ENCODE data around the gene ZNF544. TPM values are rescaled to one million over a fixed set of nuclear protein-coding genes. Genes with fewer than 3 reads are reported as not detected.
A peak's percentile ranks its signal among the peaks of the same experiment; 100 is the strongest.

The ZNF544 gene
- total RNA-seq, 1 experiment from 2014 or later: 63.8 TPM

DNA sequence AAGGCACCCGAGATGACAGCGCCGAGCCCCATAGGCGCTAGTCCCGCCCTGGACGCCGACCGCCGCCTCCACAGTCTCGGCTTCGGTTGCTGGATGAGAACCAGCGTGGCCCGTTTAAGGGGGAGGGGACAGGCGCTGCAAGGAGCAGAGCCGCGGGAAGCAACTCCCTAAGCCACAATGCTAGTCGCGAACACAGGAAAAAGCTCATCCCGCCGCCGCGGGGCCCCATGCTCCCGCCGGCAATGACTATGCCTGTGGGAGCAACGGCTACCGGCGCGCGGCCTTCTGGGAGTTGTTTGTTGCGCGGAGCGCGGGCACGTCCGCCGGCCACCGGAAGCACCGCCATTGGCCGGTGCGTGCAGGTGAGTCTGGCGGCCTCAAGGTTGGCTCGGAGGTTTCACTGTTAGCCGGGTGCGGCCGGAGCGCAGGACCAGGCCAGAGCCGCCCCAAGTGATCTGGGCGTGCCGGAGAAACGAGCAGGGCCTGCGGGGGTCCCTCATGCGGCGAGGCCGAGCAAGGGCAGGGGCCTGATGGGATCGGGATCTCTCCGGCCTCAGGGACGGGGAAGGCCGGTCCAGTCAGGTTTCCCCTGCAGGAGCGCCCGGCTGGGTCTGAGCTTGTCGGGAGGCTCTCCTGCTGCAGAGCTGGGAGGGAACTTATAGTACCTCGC, at the start of gene ZNF544 (continued):
- TF ChIP-seq GABPB1 (CRISPR knock-in tag; IDR thresholded peaks at IDR 0.05) (no peak), ZNF396 (CRISPR knock-in tag; IDR thresholded peaks at IDR 0.05; ENCODE audit: borderline replicate concordance) (no peak), RELA (CRISPR knock-in tag; IDR thresholded peaks at IDR 0.05; ENCODE audit: borderline replicate concordance) (no peak), ZNF263 (CRISPR knock-in tag; IDR thresholded peaks at IDR 0.05; ENCODE audit: low read depth) (no peak), SOX15 (CRISPR knock-in tag; IDR thresholded peaks at IDR 0.05) (no peak), CREM (CRISPR knock-in tag; IDR thresholded peaks at IDR 0.05) (peak; percentile 44; the same call in 1 of the 2 replicates), SP1 (CRISPR knock-in tag; conservative IDR thresholded peaks at IDR 0.05) (peak; percentile 76), ETV6 (CRISPR knock-in tag; IDR thresholded peaks at IDR 0.05) (peak; percentile 63)
- TF ChIP-seq, protein P1, sequence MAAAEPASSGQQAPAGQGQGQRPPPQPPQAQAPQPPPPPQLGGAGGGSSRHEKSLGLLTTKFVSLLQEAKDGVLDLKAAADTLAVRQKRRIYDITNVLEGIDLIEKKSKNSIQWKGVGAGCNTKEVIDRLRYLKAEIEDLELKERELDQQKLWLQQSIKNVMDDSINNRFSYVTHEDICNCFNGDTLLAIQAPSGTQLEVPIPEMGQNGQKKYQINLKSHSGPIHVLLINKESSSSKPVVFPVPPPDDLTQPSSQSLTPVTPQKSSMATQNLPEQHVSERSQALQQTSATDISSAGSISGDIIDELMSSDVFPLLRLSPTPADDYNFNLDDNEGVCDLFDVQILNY (CRISPR knock-in tag; IDR thresholded peaks at IDR 0.05): peak; percentile 61; the same call in 1 of the 2 replicates
- TF ChIP-seq, protein P2, sequence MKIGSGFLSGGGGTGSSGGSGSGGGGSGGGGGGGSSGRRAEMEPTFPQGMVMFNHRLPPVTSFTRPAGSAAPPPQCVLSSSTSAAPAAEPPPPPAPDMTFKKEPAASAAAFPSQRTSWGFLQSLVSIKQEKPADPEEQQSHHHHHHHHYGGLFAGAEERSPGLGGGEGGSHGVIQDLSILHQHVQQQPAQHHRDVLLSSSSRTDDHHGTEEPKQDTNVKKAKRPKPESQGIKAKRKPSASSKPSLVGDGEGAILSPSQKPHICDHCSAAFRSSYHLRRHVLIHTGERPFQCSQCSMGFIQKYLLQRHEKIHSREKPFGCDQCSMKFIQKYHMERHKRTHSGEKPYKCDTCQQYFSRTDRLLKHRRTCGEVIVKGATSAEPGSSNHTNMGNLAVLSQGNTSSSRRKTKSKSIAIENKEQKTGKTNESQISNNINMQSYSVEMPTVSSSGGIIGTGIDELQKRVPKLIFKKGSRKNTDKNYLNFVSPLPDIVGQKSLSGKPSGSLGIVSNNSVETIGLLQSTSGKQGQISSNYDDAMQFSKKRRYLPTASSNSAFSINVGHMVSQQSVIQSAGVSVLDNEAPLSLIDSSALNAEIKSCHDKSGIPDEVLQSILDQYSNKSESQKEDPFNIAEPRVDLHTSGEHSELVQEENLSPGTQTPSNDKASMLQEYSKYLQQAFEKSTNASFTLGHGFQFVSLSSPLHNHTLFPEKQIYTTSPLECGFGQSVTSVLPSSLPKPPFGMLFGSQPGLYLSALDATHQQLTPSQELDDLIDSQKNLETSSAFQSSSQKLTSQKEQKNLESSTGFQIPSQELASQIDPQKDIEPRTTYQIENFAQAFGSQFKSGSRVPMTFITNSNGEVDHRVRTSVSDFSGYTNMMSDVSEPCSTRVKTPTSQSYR (CRISPR knock-in tag; IDR thresholded peaks at IDR 0.05): peak; percentile 84
- TF ChIP-seq, protein P3, sequence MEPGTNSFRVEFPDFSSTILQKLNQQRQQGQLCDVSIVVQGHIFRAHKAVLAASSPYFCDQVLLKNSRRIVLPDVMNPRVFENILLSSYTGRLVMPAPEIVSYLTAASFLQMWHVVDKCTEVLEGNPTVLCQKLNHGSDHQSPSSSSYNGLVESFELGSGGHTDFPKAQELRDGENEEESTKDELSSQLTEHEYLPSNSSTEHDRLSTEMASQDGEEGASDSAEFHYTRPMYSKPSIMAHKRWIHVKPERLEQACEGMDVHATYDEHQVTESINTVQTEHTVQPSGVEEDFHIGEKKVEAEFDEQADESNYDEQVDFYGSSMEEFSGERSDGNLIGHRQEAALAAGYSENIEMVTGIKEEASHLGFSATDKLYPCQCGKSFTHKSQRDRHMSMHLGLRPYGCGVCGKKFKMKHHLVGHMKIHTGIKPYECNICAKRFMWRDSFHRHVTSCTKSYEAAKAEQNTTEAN (CRISPR knock-in tag; IDR thresholded peaks at IDR 0.05): peak; percentile 82; the same call in 1 of the 2 replicates
- TF ChIP-seq, protein P4, sequence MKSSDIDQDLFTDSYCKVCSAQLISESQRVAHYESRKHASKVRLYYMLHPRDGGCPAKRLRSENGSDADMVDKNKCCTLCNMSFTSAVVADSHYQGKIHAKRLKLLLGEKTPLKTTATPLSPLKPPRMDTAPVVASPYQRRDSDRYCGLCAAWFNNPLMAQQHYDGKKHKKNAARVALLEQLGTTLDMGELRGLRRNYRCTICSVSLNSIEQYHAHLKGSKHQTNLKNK (CRISPR knock-in tag; IDR thresholded peaks at IDR 0.05): peak; percentile 2; the same call in 1 of the 2 replicates
- TF ChIP-seq, protein P5, sequence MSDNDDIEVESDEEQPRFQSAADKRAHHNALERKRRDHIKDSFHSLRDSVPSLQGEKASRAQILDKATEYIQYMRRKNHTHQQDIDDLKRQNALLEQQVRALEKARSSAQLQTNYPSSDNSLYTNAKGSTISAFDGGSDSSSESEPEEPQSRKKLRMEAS (CRISPR knock-in tag; IDR thresholded peaks at IDR 0.05): peak; percentile 95

DNA sequence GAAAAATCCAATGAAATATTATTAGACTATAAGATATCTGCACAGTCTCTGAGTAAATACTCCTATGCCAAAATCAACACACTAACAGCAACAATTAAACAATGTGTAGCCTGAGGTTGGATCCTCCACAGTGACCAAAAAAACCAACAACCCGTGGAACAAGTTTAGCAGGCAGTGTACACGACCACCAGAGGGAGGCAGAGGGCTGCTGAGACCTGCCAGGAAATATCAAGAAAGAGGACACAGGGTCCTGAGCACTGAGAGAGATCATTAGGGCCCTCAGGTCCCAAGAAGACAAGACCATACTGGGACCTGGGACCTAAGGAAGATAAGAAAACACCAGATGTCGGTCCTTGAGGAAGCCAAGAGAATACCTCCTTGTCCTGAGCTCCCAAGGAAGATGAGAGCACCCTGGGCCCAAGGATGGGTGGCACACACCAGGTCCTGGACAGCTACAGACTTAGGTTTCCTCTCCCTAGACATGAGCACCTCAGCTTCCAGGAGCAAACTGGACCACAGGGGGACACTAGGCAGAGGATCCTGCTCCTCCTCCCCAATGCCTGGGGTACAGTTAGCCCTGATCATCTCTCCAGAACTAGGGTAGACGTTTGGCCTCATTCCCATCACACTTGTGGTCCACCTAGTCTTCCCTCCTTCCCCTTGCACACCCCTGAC, 46.7 kb upstream of the ZNF544 start:
- ChIA-PET CTCF (interaction anchor here (0.9 to 1.3 kb wide), 2 partner anchors 11 to 22 kb away, joined by 3 to 7 read pairs; no protein-coding TSS in a partner anchor), POLR2A (interaction anchor here (1.0 to 1.4 kb wide), 2 partner anchors 46 to 179 kb away, joined by 5 read pairs; partner anchors contain the start of genes ZNF544 and ZNF606)
- Mint-ChIP-seq H3K4me1 (peaks cover 10% of the 10 kb centered on the region), H3K27me3 (ENCODE audit: low read depth) (no peaks in the 10 kb centered on the region), H3K36me3 (peaks cover 45% of the 10 kb centered on the region), H3K27ac (peak overlapping the region; percentile 91), H3K4me3 (peak overlapping the region; percentile 91), H3K9me3 (peaks cover 21% of the 10 kb centered on the region)
- DNase-seq (ENCODE audit: low spot score): peak; percentile 79
- TF ChIP-seq, protein P3 (CRISPR knock-in tag; IDR thresholded peaks at IDR 0.05): no peak
- TF ChIP-seq, protein P6, sequence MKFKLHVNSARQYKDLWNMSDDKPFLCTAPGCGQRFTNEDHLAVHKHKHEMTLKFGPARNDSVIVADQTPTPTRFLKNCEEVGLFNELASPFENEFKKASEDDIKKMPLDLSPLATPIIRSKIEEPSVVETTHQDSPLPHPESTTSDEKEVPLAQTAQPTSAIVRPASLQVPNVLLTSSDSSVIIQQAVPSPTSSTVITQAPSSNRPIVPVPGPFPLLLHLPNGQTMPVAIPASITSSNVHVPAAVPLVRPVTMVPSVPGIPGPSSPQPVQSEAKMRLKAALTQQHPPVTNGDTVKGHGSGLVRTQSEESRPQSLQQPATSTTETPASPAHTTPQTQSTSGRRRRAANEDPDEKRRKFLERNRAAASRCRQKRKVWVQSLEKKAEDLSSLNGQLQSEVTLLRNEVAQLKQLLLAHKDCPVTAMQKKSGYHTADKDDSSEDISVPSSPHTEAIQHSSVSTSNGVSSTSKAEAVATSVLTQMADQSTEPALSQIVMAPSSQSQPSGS (CRISPR knock-in tag; IDR thresholded peaks at IDR 0.05; ENCODE audit: borderline replicate concordance, low read depth): no peak
- TF ChIP-seq ZNF138 (CRISPR knock-in tag; conservative IDR thresholded peaks at IDR 0.05) (no peak), MYBL2 (CRISPR knock-in tag; IDR thresholded peaks at IDR 0.05) (no peak)
- TF ChIP-seq, protein P7, sequence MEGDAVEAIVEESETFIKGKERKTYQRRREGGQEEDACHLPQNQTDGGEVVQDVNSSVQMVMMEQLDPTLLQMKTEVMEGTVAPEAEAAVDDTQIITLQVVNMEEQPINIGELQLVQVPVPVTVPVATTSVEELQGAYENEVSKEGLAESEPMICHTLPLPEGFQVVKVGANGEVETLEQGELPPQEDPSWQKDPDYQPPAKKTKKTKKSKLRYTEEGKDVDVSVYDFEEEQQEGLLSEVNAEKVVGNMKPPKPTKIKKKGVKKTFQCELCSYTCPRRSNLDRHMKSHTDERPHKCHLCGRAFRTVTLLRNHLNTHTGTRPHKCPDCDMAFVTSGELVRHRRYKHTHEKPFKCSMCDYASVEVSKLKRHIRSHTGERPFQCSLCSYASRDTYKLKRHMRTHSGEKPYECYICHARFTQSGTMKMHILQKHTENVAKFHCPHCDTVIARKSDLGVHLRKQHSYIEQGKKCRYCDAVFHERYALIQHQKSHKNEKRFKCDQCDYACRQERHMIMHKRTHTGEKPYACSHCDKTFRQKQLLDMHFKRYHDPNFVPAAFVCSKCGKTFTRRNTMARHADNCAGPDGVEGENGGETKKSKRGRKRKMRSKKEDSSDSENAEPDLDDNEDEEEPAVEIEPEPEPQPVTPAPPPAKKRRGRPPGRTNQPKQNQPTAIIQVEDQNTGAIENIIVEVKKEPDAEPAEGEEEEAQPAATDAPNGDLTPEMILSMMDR (IDR thresholded peaks at IDR 0.05): peak; percentile 62
- peak; percentile 9 for ATAC-seq

Measured in WTC11 (cell line).